WI38 (cell line): ENCODE measurements around the gene NFIX.

ENCODE experiments used
- H3K4me3 ChIP-seq: 2 replicates; pipeline ENCODE4 v1.5.1; 2011; ENCODE audit warnings: low read depth, mild to moderate bottlenecking, control low read depth, low read length
- CTCF ChIP-seq: IDR thresholded peaks from 2 replicates; pipeline ENCODE4 v1.5.1; 2012; ENCODE audit warnings: low read depth, mild to moderate bottlenecking, control low read depth, low read length

The NFIX gene

GRCh38 chr19:13053238-13053637 lies 58.0 kb downstream of the NFIX start:
- no peak overlapping the region; the same call in 1 of the 2 replicates for H3K4me3 ChIP-seq
- TF ChIP-seq CTCF, result no peak

GRCh38 chr19:13053761-13054625 lies 58.7 kb downstream of the NFIX start:
- H3K4me3 ChIP-seq, result peak overlapping the region; percentile 2
- TF ChIP-seq CTCF, result no peak

- H3K4me3 ChIP-seq, result no peak overlapping the region
- TF ChIP-seq CTCF, result no peak
These were observed 59.4 kb downstream of the NFIX start for GRCh38 chr19:13054626-13055212.

- peak overlapping the region; percentile 40 for H3K4me3 ChIP-seq
- TF ChIP-seq CTCF, result no peak
These were observed 60.2 kb downstream of the NFIX start for GRCh38 chr19:13055213-13056051.

GRCh38 chr19:13056052-13056660 lies 60.9 kb downstream of the NFIX start:
- peak overlapping the region; percentile 40 for H3K4me3 ChIP-seq
- TF ChIP-seq CTCF, result no peak

GRCh38 chr19:13057147-13057572 lies 61.9 kb downstream of the NFIX start:
- no peak overlapping the region for H3K4me3 ChIP-seq
- no peak for TF ChIP-seq CTCF
